ENCODE measurements around the gene NHLH1.
"Not testable (repeated sequence)": the region's sequence is repeated elsewhere in the genome, so short reads cannot be mapped to it uniquely, and the experiment has no call there.

DNA sequence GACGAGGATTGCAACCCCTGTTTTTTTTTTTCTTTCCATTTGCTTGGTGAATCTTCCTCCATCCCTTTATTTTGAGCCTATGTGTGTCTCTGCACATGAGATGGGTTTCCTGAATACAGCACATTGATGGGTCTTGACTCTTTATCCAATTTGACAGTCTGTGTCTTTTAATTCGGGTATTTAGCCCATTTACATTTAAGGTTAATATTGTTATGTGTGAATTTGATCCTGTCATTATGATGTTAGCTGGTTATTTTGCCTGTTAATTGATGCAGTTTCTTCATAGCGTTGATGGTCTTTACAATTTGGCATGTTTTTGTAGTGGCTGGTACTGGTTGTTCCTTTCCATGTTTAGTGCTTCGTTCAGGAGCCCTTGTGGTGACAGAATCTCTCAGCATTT lies 21.5 kb downstream of the NHLH1 start:
- TF ChIP-seq, protein P1, sequence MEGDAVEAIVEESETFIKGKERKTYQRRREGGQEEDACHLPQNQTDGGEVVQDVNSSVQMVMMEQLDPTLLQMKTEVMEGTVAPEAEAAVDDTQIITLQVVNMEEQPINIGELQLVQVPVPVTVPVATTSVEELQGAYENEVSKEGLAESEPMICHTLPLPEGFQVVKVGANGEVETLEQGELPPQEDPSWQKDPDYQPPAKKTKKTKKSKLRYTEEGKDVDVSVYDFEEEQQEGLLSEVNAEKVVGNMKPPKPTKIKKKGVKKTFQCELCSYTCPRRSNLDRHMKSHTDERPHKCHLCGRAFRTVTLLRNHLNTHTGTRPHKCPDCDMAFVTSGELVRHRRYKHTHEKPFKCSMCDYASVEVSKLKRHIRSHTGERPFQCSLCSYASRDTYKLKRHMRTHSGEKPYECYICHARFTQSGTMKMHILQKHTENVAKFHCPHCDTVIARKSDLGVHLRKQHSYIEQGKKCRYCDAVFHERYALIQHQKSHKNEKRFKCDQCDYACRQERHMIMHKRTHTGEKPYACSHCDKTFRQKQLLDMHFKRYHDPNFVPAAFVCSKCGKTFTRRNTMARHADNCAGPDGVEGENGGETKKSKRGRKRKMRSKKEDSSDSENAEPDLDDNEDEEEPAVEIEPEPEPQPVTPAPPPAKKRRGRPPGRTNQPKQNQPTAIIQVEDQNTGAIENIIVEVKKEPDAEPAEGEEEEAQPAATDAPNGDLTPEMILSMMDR (IDR thresholded peaks at IDR 0.05; ENCODE audit: low read length): not testable (repeated sequence)
- not testable (repeated sequence) for TF ChIP-seq EZH2 (optimal IDR thresholded peaks at IDR 0.05; ENCODE audit: low read depth, low read length)
